ENCODE measurements around the gene CCDC124.
A peak's percentile ranks its signal among the peaks of the same experiment; 100 is the strongest.
"Not testable (repeated sequence)": the region's sequence is repeated elsewhere in the genome, so short reads cannot be mapped to it uniquely, and the experiment has no call there.

CCDC124 gene

DNA sequence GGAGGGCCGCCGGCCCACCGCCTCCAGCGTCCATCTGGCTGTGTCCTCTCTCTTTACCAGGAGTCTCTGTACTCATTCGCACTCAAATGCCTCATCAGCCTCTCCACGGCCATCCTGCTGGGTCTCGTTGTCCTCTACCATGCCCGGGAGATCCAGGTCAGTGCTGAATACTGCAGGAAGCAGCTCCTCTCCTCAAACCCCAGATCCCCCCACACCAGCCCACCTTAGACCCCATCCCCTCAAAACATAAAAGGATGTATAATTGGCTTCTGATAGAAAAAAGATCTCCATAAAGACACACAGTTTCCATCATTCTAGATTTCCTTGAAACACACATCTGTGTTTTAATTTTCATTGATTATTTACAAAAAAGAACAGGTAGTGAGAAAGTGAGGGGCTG lies 42.2 kb downstream of the CCDC124 start:
- DNase-seq (ENCODE audit: insufficient read length, low spot score) = no peak
- no peak for FAIRE-seq
- TF ChIP-seq POLR2A (IDR thresholded peaks at IDR 0.05; ENCODE audit: low read depth, low read length) = no peak

- no peak for TF ChIP-seq POLR2A (IDR thresholded peaks at IDR 0.05; ENCODE audit: low read depth, low read length)
- no peak for FAIRE-seq
- no peak for DNase-seq (ENCODE audit: insufficient read length, low spot score)
These were observed 44.2 kb downstream of the CCDC124 start for GRCh38 chr19:17977021-17977420.

DNA sequence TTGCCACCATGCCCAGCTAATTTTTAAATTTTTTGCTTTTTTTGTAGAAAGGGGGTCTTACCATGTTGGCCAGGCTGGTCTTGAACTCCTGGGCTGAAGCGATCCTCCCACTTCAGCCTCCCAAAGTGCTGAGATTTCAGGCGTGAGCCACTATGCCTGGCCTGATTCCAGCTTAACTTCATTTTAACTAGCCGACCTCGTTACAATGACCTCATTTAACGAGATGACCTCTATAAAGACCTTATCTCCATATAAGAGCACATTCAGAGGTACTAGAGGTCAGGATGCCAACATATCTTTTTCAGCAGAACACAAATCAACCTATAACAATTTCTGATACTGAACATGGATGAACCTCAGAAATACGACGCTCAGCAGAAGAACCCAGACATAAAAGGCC lies 44.7 kb downstream of the CCDC124 start:
- FAIRE-seq (no peak), DNase-seq (ENCODE audit: insufficient read length, low spot score) (no peak)
- TF ChIP-seq POLR2A (IDR thresholded peaks at IDR 0.05; ENCODE audit: low read depth, low read length) = no peak

- no peak for DNase-seq (ENCODE audit: insufficient read length, low spot score)
- TF ChIP-seq POLR2A (IDR thresholded peaks at IDR 0.05; ENCODE audit: low read depth, low read length) = no peak
These were observed 48.8 kb downstream of the CCDC124 start for GRCh38 chr19:17981611-17982010.

DNA sequence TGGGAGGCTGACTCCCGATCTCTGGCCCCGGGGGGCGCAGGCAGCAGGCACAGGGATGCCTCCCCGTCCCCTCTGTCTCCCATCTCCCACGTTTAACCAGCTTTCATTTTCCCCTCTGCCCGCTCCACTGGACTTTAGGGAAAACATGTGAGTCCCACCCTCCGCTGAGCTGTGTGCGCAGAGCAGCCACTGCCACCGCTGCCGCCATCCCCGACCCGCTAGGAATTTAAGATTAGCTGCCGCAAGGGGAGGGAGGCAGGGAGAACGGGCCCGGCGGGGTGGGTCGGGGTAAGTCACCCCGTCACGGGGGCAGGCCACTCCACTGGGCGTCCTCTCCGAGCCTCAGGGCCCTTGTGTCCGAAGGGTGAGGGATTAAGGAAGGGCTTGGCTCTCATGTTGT lies 49.6 kb downstream of the CCDC124 start:
- FAIRE-seq (no peak), DNase-seq (ENCODE audit: insufficient read length, low spot score) (no peak)
- TF ChIP-seq POLR2A (IDR thresholded peaks at IDR 0.05; ENCODE audit: low read depth, low read length) = no peak

More at GRCh38 chr19:17981611-17982010, 48.8 kb downstream of the CCDC124 start:
- FAIRE-seq = no peak

DNA sequence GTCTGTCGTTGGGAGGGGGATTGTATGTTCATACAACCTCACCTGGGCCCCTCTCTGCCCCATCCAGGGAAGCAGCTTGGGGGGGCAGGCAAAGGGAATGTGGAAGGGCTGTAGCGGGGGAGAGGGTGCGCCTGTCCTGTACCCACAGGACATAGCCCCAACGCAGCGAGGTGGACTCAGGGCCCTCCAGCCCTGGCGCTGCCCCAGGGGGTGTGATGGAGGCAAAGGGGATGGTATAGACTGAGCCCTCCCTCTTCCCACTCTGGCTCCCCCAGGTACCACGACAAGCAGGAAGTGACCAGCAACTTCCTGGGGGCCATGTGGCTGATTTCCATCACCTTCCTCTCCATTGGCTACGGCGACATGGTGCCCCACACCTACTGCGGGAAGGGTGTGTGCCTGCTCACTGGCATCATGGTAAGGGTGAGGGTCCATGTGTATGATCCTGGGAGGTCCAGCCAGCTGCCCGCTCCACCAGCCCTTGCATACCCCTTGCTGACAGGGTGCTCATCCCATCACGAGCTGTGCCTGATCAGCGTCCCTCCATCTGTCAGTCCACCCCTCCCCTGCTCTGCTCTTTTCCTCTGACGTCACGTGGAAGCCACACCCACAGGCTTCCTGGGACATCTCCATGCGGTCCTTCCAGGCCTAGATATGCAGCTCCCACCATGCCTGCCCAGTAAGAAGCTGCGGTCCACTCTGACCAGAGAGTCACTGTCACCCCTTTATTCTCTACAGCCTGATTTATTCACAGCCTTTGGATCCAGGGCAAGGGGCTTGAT lies 52.4 kb downstream of the CCDC124 start:
- no peak for FAIRE-seq
- 0 out of 2 replicates have a peak, but pooled peaks have one; percentile 33 for TF ChIP-seq POLR2A (IDR thresholded peaks at IDR 0.05; ENCODE audit: low read depth, low read length)
- DNase-seq (ENCODE audit: insufficient read length, low spot score) = no peak

- FAIRE-seq; DNase-seq (ENCODE audit: insufficient read length, low spot score): not testable (repeated sequence)
These were observed 53.8 kb downstream of the CCDC124 start for GRCh38 chr19:17986569-17986968.

DNA sequence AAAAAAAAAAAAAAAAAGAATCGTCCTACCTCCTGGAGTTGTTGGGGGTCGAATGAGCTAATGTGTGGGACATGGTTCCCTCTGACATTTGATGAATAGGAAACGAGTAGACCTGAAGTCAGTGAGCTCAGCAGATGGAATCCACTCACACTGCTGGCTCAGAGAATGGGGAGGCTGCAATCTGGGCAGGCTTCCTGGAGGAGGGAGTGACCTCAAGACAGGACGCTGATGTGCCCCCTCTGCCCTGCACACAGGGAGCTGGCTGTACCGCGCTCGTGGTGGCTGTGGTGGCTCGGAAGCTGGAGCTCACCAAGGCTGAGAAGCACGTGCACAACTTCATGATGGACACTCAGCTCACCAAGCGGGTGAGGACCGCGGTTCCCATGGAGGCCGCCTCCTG lies 55.3 kb downstream of the CCDC124 start:
- TF ChIP-seq POLR2A (IDR thresholded peaks at IDR 0.05; ENCODE audit: low read depth, low read length) = no peak
- DNase-seq (ENCODE audit: insufficient read length, low spot score) (no peak), FAIRE-seq (no peak)

DNA sequence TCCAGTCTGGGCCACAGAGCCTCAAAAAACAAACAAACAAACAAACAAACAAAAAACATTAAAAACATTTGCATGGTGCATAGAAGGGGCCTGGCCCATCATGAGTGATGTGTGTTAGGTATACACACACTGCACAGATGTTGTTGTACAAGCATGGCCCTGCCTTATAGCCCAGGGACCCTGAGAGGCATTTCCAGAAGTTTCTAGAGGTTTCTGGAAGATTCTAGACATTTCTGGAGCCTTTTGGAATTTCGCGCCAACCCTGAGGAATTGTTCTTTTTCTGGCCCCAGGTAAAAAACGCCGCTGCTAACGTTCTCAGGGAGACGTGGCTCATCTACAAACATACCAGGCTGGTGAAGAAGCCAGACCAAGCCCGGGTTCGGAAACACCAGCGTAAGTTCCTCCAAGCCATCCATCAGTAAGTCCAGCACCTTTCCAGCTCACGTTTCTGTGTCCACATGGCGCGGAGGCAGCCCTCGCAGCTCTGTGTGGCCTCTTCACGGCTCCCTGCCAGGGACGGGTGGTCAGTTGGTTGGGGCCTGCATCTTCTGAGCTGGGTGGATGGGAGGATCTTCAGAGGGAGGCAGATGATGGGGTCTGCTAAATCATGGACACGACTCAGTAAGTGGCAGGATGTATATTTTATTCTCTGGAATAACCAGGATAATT lies 56.7 kb downstream of the CCDC124 start:
- DNase-seq (ENCODE audit: insufficient read length, low spot score) = no peak
- no peak for FAIRE-seq
- TF ChIP-seq POLR2A (IDR thresholded peaks at IDR 0.05; ENCODE audit: low read depth, low read length) = no peak

- DNase-seq (ENCODE audit: insufficient read length, low spot score) = no peak
- no peak for TF ChIP-seq POLR2A (IDR thresholded peaks at IDR 0.05; ENCODE audit: low read depth, low read length)
- FAIRE-seq = no peak
These were observed 60.4 kb downstream of the CCDC124 start for GRCh38 chr19:17993076-17993813.

Data from H54 (cell line).